Naive thymus-derived CD8-positive, alpha-beta T cell (primary cell): Measurements from ENCODE around the gene MTARC2. TPM values are rescaled to one million over a fixed set of nuclear protein-coding genes. Genes with fewer than 3 reads are reported as not detected.

Experiments
- ATAC-seq, 2 donors: fragments of 150-1000 bp; cut with Tn5 transposase in 1 of 2; sonication (Bioruptor Pico), chemical (Tn5 transposase) in 1 of 2; 1 replicate in 1 of 2; 2 replicates in 1 of 2; pipeline ENCODE4 v1.10.0; 2021; ENCODE audit warnings: mild to moderate bottlenecking in 2 of 2, moderate library complexity in 2 of 2
- POLR2A ChIA-PET: fragments of 350-600 bp; sonication (Branson Sonifier 250); formaldehyde crosslinking; loops from one replicate; lab custom pipeline; 2021; ENCODE audit warnings: antibody characterized with exemption; lab: Charles Lee
- DNase-seq, 10 donors: peaks; one replicate each; pipeline versions ENCODE4 v3.0.0 to v3.0.0-alpha.2; 2020 to 2022
- H3K27ac Mint-ChIP-seq, 10 donors: one replicate each; pipeline ENCODE4 v1.8.0; 2020 to 2022; ENCODE audit warnings: mild to moderate bottlenecking in 10 of 10, mixed read lengths in 10 of 10, moderate library complexity in 4 of 10, inconsistent platforms in 1 of 10
- H3K27me3 Mint-ChIP-seq, 5 donors: one replicate each; pipeline ENCODE4 v1.8.0; 2021 to 2022; ENCODE audit warnings: mixed read lengths in 5 of 5
- H3K36me3 Mint-ChIP-seq, 3 donors: one replicate each; pipeline ENCODE4 v1.8.0; 2020 to 2022; ENCODE audit warnings: mixed read lengths in 3 of 3, mild to moderate bottlenecking in 2 of 3, inconsistent platforms in 1 of 3
- H3K4me1 Mint-ChIP-seq, 4 donors: one replicate each; pipeline ENCODE4 v1.8.0; 2021 to 2022; ENCODE audit warnings: mixed read lengths in 4 of 4
- H3K4me3 Mint-ChIP-seq, 10 donors: one replicate each; pipeline ENCODE4 v1.8.0; 2020 to 2022; ENCODE audit warnings: mild to moderate bottlenecking in 10 of 10, mixed read lengths in 10 of 10, moderate library complexity in 6 of 10, inconsistent platforms in 1 of 10
- H3K9me3 Mint-ChIP-seq, 9 donors: one replicate each; pipeline ENCODE4 v1.8.0; 2020 to 2022; ENCODE audit warnings: mixed read lengths in 9 of 9, mild to moderate bottlenecking in 3 of 9, inconsistent platforms in 1 of 9, moderate library complexity in 1 of 9
- polyA plus RNA-seq, 3 donors: library from polyadenylated mRNA; unstranded; fragments of 300-500 nt; fragmentation: Illumina TruSeq; gene quantifications; one replicate each; pipeline ENCODE4 v1.2.3, GENCODE V29; 2021
- total RNA-seq, 8 experiments: library from RNA in 2 of 8; stranded (reverse) in 2 of 8; gene quantifications; one replicate each; pipeline ENCODE4 v1.2.3 and lab custom pipeline; 2021 to 2026

MTARC2 gene
- total and polyA plus RNA-seq, 5 experiments from 2014 or later: not detected

DNA sequence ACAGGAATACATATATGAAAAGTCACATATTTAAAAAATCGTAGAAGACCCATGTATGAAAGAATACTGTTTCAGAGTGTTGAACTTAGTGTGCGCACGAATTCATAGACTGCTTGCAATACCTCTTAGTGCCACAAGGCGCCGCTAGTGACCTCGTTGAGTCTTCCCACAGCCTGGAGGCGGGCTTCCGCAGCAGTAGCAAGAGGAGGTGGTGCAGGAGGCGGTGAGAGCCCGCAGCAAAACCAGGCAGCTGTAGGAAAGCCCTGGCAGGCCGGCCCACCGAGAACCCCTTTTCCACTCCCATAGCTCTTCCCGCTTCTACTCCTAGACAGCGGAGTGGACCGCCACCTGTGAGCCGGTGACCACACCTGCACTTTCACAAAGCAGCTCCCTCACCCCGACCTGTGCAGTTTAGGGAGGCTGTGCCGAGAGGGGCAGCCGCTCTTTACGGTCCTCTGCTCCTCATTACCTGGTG is 62.1 kb downstream of the MTARC2 start:
- H3K4me1 Mint-ChIP-seq: peaks cover 2 to 7% (median 4%) of the 10 kb centered on the region in 4 donors
- H3K27me3 Mint-ChIP-seq: peaks cover 8 to 57% (median 17%) of the 10 kb centered on the region in 5 donors
- H3K4me3 Mint-ChIP-seq: peak overlapping the region; percentile 62 to 88 (median 73)
- H3K27ac Mint-ChIP-seq: peak overlapping the region in 5 of 10 donors; percentile 34 to 73 (median 45)
- ATAC-seq (peak; percentile 92 to 97), DNase-seq (peak; percentile 47 to 82 (median 58))
- no peaks in the 10 kb centered on the region for H3K36me3 Mint-ChIP-seq
- POLR2A ChIA-PET: no interaction called here
- no peaks in the 10 kb centered on the region for H3K9me3 Mint-ChIP-seq

DNA sequence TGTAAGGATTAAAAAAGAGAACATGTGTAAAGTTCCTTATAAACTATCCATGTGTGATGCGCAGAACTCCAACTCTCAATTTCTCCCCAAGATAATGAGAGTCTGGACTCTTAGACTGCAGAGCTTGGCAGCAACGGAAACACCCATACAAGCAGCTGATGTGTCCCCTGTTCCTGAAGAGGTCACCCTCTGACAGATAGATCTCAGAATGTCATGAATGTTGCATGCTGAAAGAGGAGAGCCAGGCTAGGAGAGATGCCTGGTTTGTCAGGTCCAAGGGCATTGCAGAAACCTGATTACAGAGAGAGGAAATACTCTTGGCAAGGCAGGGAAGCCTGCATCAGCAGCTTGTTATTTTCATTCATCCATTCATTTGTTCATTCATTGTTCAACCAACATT is 62.8 kb downstream of the MTARC2 start:
- H3K4me1 Mint-ChIP-seq: peaks cover 2 to 7% (median 4%) of the 10 kb centered on the region in 4 donors
- H3K4me3 Mint-ChIP-seq: peak overlapping the region in 7 of 10 donors; percentile 63 to 74 (median 73)
- H3K36me3 Mint-ChIP-seq: no peaks in the 10 kb centered on the region
- POLR2A ChIA-PET: no interaction called here
- no peak overlapping the region for H3K27ac Mint-ChIP-seq
- ATAC-seq (no peak), DNase-seq (no peak)
- H3K27me3 Mint-ChIP-seq: peaks cover 8 to 57% (median 17%) of the 10 kb centered on the region in 5 donors
- no peaks in the 10 kb centered on the region for H3K9me3 Mint-ChIP-seq

DNA sequence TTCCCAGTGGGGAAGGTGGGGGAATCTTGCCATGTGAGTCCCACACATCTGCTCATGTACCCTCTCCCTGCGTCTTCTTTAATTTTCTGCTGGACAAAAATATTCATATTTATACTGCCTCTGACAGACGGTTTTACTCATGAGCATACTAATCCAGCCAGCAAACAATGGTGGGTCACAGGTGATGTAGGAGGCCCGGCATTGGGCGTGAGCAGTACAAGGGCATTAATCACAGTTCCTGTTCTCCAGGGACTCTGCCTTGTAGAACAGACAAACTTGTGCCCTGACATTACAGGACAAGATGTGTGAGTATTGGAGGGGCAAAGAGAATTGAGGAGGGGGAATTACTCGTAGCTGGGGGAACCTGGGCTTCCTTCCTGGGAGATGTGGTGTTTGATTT is 63.6 kb downstream of the MTARC2 start:
- Mint-ChIP-seq H3K4me1 (peaks cover 2 to 7% (median 4%) of the 10 kb centered on the region in 4 donors), H3K4me3 (no peak overlapping the region), H3K9me3 (no peaks in the 10 kb centered on the region), H3K27me3 (peaks cover 8 to 54% (median 17%) of the 10 kb centered on the region in 5 donors), H3K36me3 (no peaks in the 10 kb centered on the region), H3K27ac (no peak overlapping the region)
- DNase-seq (no peak), ATAC-seq (no peak)
- POLR2A ChIA-PET: no interaction called here

DNA sequence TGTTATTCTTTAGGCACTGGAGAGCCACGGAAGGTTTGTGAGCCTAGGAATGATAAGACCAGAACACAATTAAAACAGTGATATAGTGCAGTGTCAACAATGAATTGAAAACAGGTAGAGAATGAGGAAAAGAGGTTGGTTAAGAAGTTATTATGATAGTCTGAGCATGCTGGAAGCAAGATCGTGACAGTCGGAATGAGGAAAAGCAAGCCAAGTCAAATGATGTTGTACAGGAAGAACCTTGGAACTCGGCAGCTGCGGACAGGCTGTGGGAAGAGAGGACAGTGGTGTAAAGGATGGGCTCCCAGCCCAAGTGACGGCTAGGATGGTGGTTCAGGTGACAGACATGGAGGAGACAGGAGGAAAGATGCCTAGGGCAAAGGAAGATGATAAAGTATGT is 64.2 kb downstream of the MTARC2 start:
- DNase-seq: no peak
- Mint-ChIP-seq H3K36me3 (no peaks in the 10 kb centered on the region), H3K4me3 (no peak overlapping the region), H3K9me3 (no peaks in the 10 kb centered on the region), H3K4me1 (peaks cover 2 to 7% (median 4%) of the 10 kb centered on the region in 4 donors), H3K27ac (no peak overlapping the region), H3K27me3 (peaks cover 8 to 48% (median 17%) of the 10 kb centered on the region in 5 donors)
- no peak for ATAC-seq
- POLR2A ChIA-PET: no interaction called here

DNA sequence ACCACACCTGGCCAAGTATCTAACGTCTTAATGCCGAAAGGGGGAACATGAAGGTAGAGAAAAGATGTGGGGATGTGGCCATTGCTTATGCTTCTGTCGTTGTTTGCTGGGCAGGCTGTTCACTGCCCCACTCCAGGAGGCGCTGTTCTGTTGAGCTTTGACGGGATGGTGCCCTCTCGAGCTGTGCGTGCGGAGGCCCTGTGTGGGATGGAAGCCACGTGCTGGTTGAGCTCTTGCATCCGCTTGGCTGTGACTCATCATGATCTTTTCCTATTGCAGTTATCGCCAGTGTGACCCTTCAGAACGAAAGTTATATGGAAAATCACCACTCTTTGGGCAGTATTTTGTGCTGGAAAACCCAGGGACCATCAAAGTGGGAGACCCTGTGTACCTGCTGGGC is 64.9 kb downstream of the MTARC2 start:
- DNase-seq (no peak), ATAC-seq (no peak)
- Mint-ChIP-seq H3K27ac (no peak overlapping the region), H3K4me1 (peaks cover 2 to 7% (median 4%) of the 10 kb centered on the region in 4 donors), H3K4me3 (no peak overlapping the region), H3K27me3 (peaks cover 8 to 41% (median 17%) of the 10 kb centered on the region in 5 donors), H3K36me3 (no peaks in the 10 kb centered on the region), H3K9me3 (no peaks in the 10 kb centered on the region)
- POLR2A ChIA-PET: no interaction called here

DNA sequence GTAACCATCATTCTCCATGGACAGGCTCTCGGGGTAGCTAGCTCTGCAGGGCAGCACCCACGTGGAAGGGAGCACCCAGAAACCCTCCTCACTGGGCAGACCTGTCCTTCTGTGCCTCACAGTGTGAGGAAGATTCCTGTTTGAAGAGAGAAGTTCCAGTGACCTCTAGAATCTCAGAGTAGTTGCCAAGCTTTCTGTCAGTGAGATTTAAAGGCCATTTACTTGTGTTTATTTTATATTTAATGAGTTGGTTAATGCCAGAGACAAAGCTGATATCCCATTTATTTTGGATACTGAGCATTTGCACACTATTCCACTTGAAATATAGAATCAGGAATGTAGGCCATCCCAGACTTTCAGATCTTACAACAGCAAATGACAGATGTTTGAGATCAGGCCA is 67.3 kb downstream of the MTARC2 start:
- Mint-ChIP-seq H3K27me3 (peaks cover 13 to 32% (median 18%) of the 10 kb centered on the region in 5 donors), H3K4me3 (no peak overlapping the region), H3K27ac (no peak overlapping the region), H3K9me3 (peaks cover 0 to 1% (median 0%) of the 10 kb centered on the region in 9 donors), H3K4me1 (peaks cover under 1 to 4% (median 2%) of the 10 kb centered on the region in 4 donors), H3K36me3 (no peaks in the 10 kb centered on the region)
- ATAC-seq: no peak
- POLR2A ChIA-PET: no interaction called here
- DNase-seq: no peak

DNA sequence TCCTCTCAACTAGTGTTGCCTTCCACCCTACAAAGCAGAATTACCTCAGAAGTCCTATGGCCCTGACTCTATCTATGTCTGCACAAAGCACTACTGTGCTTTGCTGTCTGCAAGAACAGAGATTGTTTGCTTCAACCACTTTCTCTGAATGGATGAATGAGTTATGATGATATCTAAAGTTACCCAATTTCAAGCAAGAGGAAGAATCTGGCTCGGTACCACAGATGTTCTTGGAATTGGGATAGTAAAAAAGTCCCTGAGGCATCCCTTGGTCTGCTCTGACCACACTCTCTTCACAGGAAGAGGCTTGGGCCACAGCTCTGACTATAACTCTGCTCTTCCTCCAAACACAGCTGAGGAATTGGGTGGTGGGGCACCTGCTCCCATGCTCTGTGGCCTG is 69.8 kb downstream of the MTARC2 start:
- H3K36me3 Mint-ChIP-seq: no peaks in the 10 kb centered on the region
- POLR2A ChIA-PET: no interaction called here

DNA sequence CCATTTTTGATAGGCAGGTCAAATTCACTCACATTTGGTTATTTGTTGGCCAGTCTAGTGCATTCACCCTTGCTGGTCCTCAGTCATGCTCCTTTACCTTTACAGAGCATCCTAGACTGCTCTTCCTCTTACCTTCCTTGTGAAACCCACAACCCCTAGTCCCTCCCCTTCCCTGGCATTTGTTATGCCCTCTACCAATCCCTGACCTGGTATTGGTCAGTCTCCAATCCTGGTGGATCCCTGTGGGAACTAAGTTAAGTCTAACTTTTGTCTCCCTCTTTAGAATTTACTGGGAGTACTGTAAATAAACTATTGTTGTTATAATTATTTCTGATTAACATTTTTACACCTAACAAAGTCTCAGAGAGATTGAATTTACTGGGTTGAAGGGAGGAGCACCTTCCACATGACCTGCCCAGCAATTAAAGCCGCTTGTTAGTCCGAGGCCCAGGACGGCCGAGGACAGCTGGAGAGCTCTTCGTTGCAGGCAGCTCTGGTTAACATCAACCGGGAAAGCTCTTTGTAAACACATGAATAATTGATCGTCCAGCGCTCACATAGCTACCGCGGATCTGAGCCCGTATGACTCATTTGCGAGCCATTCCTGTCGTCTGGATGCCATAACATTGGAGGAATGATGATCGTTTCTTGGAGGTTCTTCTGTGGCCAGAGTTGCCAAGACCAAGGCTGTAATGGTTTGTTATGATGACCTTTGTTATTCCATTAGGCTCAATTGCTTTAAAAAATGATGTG is 70.5 kb downstream of the MTARC2 start:
- DNase-seq (no peak), ATAC-seq (no peak)
- Mint-ChIP-seq H3K27me3 (peaks cover 4 to 16% (median 13%) of the 10 kb centered on the region in 5 donors), H3K9me3 (peaks cover 0 to 3% (median 0%) of the 10 kb centered on the region in 9 donors), H3K4me3 (no peak overlapping the region), H3K27ac (peak overlapping the region in 1 of 10 donors; percentile 53), H3K36me3 (no peaks in the 10 kb centered on the region), H3K4me1 (no peaks in the 10 kb centered on the region)
- POLR2A ChIA-PET: no interaction called here

More for the DNA sequence above, 69.8 kb downstream of the MTARC2 start:
- Mint-ChIP-seq H3K4me3 (no peak overlapping the region), H3K27me3 (peaks cover 8 to 19% (median 12%) of the 10 kb centered on the region in 5 donors), H3K4me1 (no peaks in the 10 kb centered on the region), H3K9me3 (peaks cover 0 to 3% (median 0%) of the 10 kb centered on the region in 9 donors), H3K27ac (no peak overlapping the region)
- DNase-seq (no peak), ATAC-seq (no peak)

DNA sequence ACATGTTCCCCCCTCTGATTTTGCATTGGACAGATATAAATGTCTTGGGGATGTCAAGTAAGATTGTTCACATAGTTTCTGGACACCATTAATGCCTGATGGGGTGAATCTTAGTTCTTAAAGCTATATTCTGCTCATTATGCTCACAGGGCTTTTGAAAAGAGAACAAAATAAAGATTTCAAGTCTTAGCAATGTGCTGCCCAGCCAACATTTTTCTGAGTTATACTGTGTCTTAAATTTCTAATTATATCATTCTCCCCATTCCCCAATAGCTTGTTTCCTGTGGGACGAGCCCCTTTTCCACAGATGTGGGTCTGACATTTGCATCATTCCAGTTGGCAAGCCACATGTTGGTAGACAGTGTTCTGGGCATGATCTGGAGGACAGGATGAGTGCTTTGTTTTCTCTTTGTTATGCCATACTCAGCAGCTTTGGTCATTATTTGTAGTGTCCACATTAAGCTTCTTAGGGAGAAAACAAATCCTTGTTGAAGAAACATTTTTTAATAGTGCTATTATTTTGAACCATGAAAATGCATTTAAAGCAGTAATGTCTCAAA is 71.4 kb downstream of the MTARC2 start:
- Mint-ChIP-seq H3K27me3 (peaks cover 7 to 17% (median 12%) of the 10 kb centered on the region in 5 donors), H3K27ac (no peak overlapping the region), H3K9me3 (peaks cover 0 to 3% (median 0%) of the 10 kb centered on the region in 9 donors), H3K36me3 (no peaks in the 10 kb centered on the region), H3K4me3 (no peak overlapping the region), H3K4me1 (no peaks in the 10 kb centered on the region)
- DNase-seq (no peak), ATAC-seq (no peak)
- POLR2A ChIA-PET: no interaction called here

DNA sequence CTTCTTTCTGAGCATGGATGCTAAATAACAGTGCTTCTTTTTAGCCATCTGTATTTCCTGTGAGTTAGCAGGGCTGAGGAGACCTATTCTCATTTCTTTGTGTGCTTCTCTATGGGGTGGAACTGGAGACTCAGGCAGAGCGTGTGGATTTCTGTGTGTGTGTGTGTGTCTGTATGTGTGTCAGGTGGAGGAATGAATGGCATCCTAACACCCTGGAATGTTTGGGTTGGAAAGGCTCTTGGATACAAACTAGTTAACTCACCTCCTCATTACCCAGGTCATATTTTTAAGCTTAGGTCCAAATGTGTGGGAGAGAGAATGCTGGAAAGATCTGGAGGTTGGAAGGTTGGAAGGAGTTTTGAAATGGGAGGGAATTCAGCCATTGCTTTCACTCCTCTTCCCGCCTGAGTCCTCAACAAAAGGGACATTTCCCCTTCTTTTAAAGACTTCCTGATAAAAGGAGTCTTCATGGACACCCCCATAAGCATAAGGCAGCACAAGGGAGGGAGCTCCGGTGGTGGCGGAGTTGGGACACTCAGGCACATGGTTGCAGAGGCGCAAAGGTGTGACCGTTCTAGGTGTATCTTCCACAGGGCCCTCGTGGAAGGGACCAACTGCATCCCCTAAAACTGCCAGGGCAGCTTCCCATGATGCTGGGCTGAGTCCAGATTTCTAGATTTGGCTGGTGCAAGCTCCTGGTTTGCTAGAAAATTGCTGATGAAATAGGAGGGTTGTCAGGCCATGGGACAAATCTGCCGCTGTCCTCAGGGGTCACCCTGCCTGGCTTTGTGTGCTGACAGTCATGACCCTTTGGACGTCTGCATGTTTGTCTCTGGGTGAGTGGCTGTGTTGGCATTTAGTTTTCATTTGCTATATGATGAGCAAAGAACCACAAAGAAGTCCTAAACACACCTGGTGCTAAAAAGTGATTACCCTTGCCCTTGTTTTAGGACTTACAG is 76.2 kb downstream of the MTARC2 start:
- Mint-ChIP-seq H3K4me1 (no peaks in the 10 kb centered on the region), H3K36me3 (no peaks in the 10 kb centered on the region), H3K27ac (no peak overlapping the region), H3K27me3 (peaks cover 11 to 35% (median 22%) of the 10 kb centered on the region in 5 donors), H3K4me3 (no peak overlapping the region), H3K9me3 (peaks cover 0 to 3% (median 0%) of the 10 kb centered on the region in 9 donors)
- ATAC-seq (no peak), DNase-seq (no peak)
- POLR2A ChIA-PET: no interaction called here

DNA sequence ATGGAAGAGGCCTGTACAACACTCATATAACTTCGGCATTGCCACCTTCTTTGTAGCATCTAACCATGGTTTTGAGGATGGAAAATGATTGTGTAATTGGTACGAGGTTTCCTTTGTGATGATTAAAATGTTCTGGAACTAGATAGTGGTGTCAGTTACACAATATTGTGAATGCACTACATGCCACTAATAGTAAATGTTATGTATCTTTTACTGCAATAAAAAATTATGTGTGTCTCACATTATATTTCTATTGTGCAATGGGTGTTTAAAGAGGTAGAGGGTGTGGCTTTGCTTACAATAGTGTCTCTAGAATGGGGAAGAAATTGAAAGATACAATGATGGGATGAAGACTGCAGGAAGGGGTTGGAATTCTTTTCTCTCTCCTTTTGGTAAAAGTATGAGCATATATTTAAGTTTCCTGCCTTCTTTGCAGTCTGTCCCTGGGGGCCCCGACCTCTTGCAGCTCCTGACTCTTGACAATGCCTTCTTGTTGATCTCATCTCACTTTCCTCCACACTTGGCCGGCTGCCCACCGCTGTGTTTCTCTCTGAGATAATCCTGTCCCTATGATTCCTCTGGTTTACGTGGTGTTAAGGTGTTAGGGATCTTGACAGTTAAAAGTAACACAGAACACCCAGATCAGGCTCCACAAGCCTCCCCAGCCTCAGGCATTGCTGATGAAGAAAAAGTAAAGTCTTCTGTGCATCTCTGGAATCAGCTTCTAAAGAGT is 77.9 kb downstream of the MTARC2 start:
- Mint-ChIP-seq H3K27ac (no peak overlapping the region), H3K4me1 (no peaks in the 10 kb centered on the region), H3K9me3 (peaks cover 0 to 2% (median 0%) of the 10 kb centered on the region in 9 donors), H3K36me3 (no peaks in the 10 kb centered on the region), H3K4me3 (no peak overlapping the region), H3K27me3 (peaks cover 13 to 42% (median 15%) of the 10 kb centered on the region in 5 donors)
- no peak for ATAC-seq
- no peak for DNase-seq
- POLR2A ChIA-PET: no interaction called here

DNA sequence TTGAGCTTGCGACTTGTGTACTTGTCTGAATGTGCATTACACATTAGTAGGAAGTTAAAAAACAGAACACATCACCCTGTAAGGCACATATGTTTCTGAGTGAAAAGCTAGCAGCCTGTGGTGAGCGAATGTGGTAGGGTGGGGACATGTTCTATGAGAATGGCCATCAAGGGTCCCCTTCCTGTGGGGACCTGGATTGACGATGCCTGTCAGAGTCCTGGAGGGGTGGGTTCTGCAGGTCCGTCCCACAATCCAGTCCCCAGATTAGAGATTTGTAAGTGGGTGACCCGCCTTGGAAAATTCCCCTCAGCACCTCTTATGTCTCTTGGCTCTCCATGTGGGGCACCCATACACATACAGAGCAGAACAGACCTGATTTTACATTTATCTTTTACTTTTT is 78.6 kb downstream of the MTARC2 start:
- POLR2A ChIA-PET: no interaction called here
- H3K4me1 Mint-ChIP-seq: no peaks in the 10 kb centered on the region
- ATAC-seq (no peak), DNase-seq (no peak)
- no peak overlapping the region for H3K27ac Mint-ChIP-seq
- no peak overlapping the region for H3K4me3 Mint-ChIP-seq
- H3K27me3 Mint-ChIP-seq: peaks cover 13 to 49% (median 19%) of the 10 kb centered on the region in 5 donors
- H3K36me3 Mint-ChIP-seq: no peaks in the 10 kb centered on the region
- peaks cover 0 to 4% (median 0%) of the 10 kb centered on the region in 9 donors for H3K9me3 Mint-ChIP-seq
